Heart left ventricle (tissue), 13 donors: Measurements from ENCODE around the gene SPEM3.

ENCODE experiments used
- POLR2A ChIP-seq, 2 donors: fragments of 450-650 bp; IDR thresholded peaks; one replicate each; pipeline ENCODE4 v1.6.1; 2017; ENCODE audit warnings: antibody characterized with exemption in 2 of 2, mild to moderate bottlenecking in 2 of 2, moderate library complexity in 2 of 2
- TF ChIP-seq, protein P1 (sequence below), 12 donors: fragments of 200-600 bp; sonication (generic) in 4 of 12; IDR thresholded peaks; one replicate each; pipeline versions ENCODE4 v1.5.0 to v1.8.0; 2018 to 2022; ENCODE audit warnings: antibody characterized with exemption in 12 of 12, mild to moderate bottlenecking in 5 of 12
- donor health status: ischemic (EF 13 %, LVEDD 7.1; RV severe dilation, severe dysfunction).
- donor health status: DM: no; HTN: yes; CAD: no.
- donor health status: DM: no; HTN: no; CAD: no.
- donor health status: ischemic (EF 25% LVEDD 6.9; RV normal size, moderate dysfunction).
- donor health status: ischemic (EF 25% LVEDD 5.7; RV mildly dilated, moderate dysfunction).
- donor health status: ischemic (EF 35%, LVEDD 5.7; RV mildly dilated, moderate dysfunction).
- donor health status: nonischemic (EF 11% LVEDD 7.7; RV severe dilation, severe dysfunction).
- donor health status: DM: yes; HTN: yes; CAD: no.
- donor health status: PGD.
- donor health status: ischemic (EF 29% LVEDD 5.4; RV normal size, mild dysfunction).
- donor health status: nonischemic (EF 23%, LVEDD 6.1; RV moderate dilation, normal function).

- TF ChIP-seq, protein P1, sequence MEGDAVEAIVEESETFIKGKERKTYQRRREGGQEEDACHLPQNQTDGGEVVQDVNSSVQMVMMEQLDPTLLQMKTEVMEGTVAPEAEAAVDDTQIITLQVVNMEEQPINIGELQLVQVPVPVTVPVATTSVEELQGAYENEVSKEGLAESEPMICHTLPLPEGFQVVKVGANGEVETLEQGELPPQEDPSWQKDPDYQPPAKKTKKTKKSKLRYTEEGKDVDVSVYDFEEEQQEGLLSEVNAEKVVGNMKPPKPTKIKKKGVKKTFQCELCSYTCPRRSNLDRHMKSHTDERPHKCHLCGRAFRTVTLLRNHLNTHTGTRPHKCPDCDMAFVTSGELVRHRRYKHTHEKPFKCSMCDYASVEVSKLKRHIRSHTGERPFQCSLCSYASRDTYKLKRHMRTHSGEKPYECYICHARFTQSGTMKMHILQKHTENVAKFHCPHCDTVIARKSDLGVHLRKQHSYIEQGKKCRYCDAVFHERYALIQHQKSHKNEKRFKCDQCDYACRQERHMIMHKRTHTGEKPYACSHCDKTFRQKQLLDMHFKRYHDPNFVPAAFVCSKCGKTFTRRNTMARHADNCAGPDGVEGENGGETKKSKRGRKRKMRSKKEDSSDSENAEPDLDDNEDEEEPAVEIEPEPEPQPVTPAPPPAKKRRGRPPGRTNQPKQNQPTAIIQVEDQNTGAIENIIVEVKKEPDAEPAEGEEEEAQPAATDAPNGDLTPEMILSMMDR (IDR thresholded peaks at IDR 0.05): no peak
- no peak for TF ChIP-seq POLR2A (IDR thresholded peaks at IDR 0.05)
These were observed 34.8 kb downstream of the SPEM3 start for GRCh38 chr17:7463372-7463846.
